Right cardiac atrium (tissue), 5 donors: ENCODE measurements around the gene NKG7. TPM values are rescaled to one million over a fixed set of nuclear protein-coding genes. Genes with fewer than 3 reads are reported as not detected.

Experiments
- ATAC-seq, 2 donors: fragments of 200-7000 bp; cut with Tn5 transposase; one replicate each; pipeline versions ENCODE4 v1.8.0 to v1.9.1; 2020; ENCODE audit warnings: moderate library complexity in 2 of 2, mild to moderate bottlenecking in 1 of 2
- DNase-seq, 3 donors: peaks; one replicate each; pipeline ENCODE4 v3.0.0-alpha.2; 2020
- H3K27ac ChIP-seq: one replicate; pipeline ENCODE4 v1.5.1; 2013; ENCODE audit warnings: mild to moderate bottlenecking, low read length, control low read depth, moderate library complexity
- H3K27me3 ChIP-seq: one replicate; pipeline ENCODE4 v1.6.1; 2013; ENCODE audit not compliant: control insufficient read depth, insufficient read depth
- H3K4me1 ChIP-seq: one replicate; pipeline ENCODE4 v1.6.1; 2013; ENCODE audit warnings: low read length; ENCODE audit not compliant: control insufficient read depth, insufficient read depth
- H3K4me3 ChIP-seq: one replicate; pipeline ENCODE4 v1.5.1; 2013; ENCODE audit warnings: low read length, control low read depth
- H3K9me3 ChIP-seq: one replicate; pipeline ENCODE4 v1.6.1; 2013; ENCODE audit warnings: low read length; ENCODE audit not compliant: control insufficient read depth
- WGBS: extraction: QIAGEN DNeasy Blood & Tissue Kit; methylation state at CpG from one replicate; pipeline ENCODE4 v1.1.7; 2013; 5-methylcytosine and 5-hydroxymethylcytosine counted together
- intact Hi-C, 4 donors: fragments of 100-400 bp; cut with DNase I; formaldehyde crosslinking; loops; one replicate each; pipeline versions ENCODE4 v1.11.0 to v1.14.0; 2022 to 2023
- polyA plus RNA-seq: library from polyadenylated mRNA; stranded (reverse); fragments of 200-250 nt; gene quantifications from one replicate; pipeline ENCODE4 v1.2.3, GENCODE V29; 2013
- total RNA-seq, 4 donors: library from RNA; stranded (reverse); fragmentation: NEBNext Ultra II Directional; extraction: Animal tissue kit (Norgen Biotek cat#: 25700); gene quantifications; one replicate each; pipeline ENCODE4 v1.2.1, GENCODE V29; 2021
- donor health status: healthy with polysubstance abuse.
- donor health status: DM: no; HTN: yes; CAD: no.
- donor health status: DM: no; HTN: no; CAD: no.
- donor health status: DM: no; HTN: yes; CAD: no; lungs with severe emphysema.
- donor health status: DM: yes; HTN: yes; CAD: no.

The NKG7 gene
- total and polyA plus RNA-seq, 5 donors, result 0.89 to 3.1 (median 1.7) TPM

DNA sequence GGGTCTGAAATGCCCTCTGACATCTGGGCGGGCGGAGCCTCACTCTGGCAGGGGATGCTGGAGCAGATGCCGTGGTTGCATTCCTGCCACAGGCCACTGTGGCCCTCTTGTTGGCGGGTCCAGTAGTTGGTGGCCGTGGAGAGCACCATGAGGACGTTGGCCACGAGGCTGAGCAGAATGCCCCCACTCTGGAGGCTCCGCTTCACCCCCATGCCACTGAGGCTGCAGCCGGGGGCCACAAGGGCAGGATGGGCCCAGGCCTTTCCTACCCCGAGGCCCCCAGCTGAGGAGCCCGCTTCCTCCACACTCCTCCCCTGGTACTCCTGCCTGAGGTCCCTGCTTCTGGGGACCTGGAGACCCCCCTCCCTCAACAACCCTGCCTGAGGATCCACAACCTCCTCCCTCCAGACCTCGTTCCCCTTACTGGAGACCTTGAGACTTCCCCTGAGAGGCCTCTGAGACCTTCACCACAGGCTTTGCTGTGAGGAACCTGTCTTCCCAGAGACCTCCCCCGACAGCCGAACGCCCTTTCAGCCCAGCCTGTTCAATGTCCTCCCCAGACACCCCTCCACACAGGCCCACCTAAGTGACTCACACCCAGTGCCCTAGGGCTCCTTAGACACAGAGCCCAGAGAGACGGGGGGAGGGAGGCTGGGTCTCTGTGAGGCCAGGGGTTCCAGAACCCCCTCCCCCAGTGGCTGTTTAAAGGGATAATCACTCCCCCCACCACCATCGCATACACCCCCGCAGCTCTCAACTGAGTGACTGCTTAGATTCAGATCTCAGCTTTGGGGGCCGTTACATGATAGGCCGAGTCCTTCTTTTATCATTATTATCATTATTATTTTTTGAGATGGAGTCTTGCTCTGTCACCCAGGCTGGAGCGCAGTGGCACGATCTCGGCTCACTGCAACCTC is 3.8 kb downstream of the NKG7 start, which contains the start of gene CLDND2:
TSS of gene CLDND2 (minus strand) at position 638 of the 917 bp plus-strand sequence. CDS start at position 212, 426 bp downstream.
- peak in 1 of 3 donors; percentile 56 for DNase-seq
- H3K4me1 ChIP-seq, result peaks cover 6% of the 10 kb centered on the region
- no peak for ATAC-seq
- WGBS, result 62% methylated on average over 23 of the region's 23 CpGs
- intact Hi-C loops, result no loop called here
- H3K4me3 ChIP-seq, result peak within 1 kb of the TSS; percentile 37
- no peaks in the 10 kb centered on the region for H3K27me3 ChIP-seq
- no peaks in the 10 kb centered on the region for H3K9me3 ChIP-seq
- H3K27ac ChIP-seq, result peak within 1 kb of the TSS; percentile 61

DNA sequence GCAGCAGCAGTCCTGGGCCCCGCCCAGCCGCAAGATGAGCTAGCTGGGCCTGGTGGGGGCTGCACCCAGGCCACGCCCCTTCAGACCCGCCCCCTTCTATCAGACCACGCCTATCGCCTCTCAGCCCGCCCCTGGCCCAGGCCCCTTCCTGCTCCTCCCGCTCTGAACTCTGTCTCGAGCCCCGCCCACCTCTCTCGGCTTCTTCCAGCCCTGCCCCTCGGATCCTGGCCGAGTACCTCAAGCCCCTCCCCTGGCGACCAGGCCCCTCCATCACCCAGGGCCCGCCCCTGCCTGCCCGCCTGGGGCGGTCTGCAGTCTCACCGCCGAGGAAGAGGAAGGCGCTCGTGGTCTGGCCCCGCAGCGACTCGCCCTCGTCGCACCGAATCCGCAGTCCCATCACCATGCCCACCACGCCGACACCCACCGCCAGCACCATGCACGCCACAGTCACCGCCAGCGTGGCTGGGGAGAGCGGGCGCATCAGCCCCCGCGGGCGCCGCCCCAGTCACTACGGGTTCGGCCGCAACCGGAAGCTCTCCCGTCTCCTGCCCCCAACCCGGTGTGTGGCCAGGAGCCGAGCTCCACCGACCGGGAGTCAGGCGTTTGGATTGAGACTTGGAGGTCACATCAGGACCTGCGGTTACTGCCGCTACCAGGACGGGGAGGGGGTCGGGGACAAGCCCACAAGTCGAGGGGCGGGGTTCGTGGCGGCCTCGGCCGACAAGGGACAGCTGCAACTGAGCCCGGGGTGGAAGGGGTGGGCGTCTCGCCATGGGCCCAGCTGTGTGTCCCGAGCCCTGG is 4.7 kb downstream of the NKG7 start:
- Histone ChIP-seq H3K27ac (peak overlapping the region; percentile 61), H3K4me1 (peaks cover 10% of the 10 kb centered on the region), H3K4me3 (peak overlapping the region; percentile 78), H3K9me3 (no peaks in the 10 kb centered on the region), H3K27me3 (no peaks in the 10 kb centered on the region)
- intact Hi-C loops, result no loop called here
- peak; percentile 93 to 95 for ATAC-seq
- WGBS, result 2% methylated on average over 64 of the region's 64 CpGs
- peak; percentile 99 to 100 (median 100) for DNase-seq

DNA sequence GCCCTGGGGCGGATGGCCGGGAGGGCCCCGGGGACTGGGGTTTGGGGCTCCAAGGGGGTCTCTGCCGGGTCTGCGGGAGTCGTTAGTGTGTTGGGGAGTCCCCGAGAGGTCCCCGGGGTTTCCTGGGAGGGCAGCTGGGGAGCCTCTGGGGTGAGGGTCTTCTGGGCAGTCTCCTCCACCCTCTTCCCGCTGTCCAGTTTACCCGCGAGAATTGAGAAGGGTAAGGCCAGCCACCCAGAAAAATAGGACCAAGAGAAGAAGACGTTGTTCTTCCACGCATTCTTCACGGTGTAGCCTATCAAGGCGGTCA is 5.2 kb downstream of the NKG7 start:
- Histone ChIP-seq H3K9me3 (no peaks in the 10 kb centered on the region), H3K4me1 (peaks cover 10% of the 10 kb centered on the region), H3K27me3 (no peaks in the 10 kb centered on the region), H3K27ac (peak overlapping the region; percentile 97), H3K4me3 (peak overlapping the region; percentile 78)
- ATAC-seq (no peak), DNase-seq (peak in 2 of 3 donors; percentile 52 to 75)
- intact Hi-C loops, result no loop called here
- under 1% methylated on average over 15 of the region's 15 CpGs for WGBS

DNA sequence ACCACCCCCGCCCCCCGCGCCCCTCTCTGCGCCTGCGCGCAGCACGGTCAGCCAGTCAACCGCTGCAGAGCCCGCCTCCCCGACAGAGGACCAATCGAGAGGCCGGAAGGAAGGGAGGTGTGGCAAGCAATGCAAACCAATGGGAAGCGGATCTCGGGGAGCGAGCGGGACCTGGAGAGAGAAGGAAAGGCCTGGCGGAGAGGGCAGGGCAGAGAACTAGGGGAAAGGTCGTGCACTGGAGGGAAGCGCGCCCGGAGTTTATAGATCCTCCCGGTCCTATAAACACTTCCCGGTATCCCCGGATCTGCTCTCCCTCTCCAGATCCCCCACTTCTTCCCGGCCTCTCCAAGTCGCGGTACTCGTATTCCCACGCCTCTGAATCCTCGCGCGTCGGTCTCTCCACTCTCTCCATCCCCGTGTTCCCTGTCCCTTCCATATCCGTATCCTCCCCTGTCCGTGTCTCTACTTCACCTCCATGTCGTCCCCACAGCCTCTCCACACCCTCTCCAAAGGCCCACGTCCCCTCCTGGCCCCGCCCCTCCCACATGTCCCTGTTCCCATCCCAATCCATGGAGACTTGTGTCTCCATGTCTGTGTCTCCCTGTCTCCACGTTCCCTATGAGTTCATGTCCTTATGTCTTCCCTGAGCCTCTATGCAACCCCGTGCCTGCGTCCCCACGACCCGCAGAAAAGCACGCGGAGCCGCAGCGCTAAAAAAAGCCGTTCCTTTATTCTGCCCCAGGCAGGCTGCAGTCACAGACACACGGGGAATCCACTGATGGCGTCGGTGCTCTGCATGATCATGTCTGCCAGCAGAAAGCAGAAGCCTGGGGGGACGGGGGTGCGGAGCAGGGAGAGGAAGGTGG is 5.8 kb downstream of the NKG7 start:
- no peaks in the 10 kb centered on the region for H3K9me3 ChIP-seq
- ATAC-seq (peak; percentile 85 to 88), DNase-seq (peak; percentile 99)
- WGBS, result under 1% methylated on average over 54 of the region's 54 CpGs
- peak overlapping the region; percentile 97 for H3K27ac ChIP-seq
- peaks cover 10% of the 10 kb centered on the region for H3K4me1 ChIP-seq
- intact Hi-C loops, result loop anchor here in 1 of 4 donors (1.0 kb wide), 1 partner anchor 27 kb away; no protein-coding TSS in a partner anchor
- peak overlapping the region; percentile 78 for H3K4me3 ChIP-seq
- H3K27me3 ChIP-seq, result no peaks in the 10 kb centered on the region

DNA sequence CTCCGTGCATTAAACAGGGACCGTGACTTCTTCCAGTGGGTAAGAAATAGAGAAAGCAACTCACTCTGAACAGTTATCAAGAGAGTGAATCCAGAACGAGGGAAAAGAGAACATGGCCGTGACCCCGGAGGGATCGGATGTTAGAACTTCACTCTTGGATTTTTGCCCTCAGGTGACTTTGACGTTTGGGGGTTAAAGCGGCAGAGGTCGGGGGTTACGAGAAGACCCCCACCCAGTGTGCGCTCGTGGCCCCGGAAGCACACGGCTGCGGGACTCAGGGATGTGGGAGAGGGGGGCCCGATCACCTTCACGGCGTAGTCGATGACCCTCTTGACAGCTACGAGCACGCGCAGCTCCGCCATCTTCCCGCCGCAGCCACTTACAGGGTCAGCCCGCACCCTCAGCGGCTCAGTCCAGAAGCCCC is 6.5 kb downstream of the NKG7 start, which contains the start of gene ETFB:
TSS of gene ETFB (minus strand) at position 424 of the 424 bp plus-strand sequence. CDS start at position 362, 62 bp downstream.
- peak within 1 kb of the TSS; percentile 78 for H3K4me3 ChIP-seq
- no peak for DNase-seq
- WGBS, result under 1% methylated on average over 27 of the region's 27 CpGs
- H3K9me3 ChIP-seq, result no peaks in the 10 kb centered on the region
- H3K27ac ChIP-seq, result peak within 1 kb of the TSS; percentile 97
- peaks cover 10% of the 10 kb centered on the region for H3K4me1 ChIP-seq
- no peaks in the 10 kb centered on the region for H3K27me3 ChIP-seq
- no peak for ATAC-seq
- intact Hi-C loops, result loop anchor here in 1 of 4 donors (1.0 kb wide), 1 partner anchor 27 kb away; no protein-coding TSS in a partner anchor

DNA sequence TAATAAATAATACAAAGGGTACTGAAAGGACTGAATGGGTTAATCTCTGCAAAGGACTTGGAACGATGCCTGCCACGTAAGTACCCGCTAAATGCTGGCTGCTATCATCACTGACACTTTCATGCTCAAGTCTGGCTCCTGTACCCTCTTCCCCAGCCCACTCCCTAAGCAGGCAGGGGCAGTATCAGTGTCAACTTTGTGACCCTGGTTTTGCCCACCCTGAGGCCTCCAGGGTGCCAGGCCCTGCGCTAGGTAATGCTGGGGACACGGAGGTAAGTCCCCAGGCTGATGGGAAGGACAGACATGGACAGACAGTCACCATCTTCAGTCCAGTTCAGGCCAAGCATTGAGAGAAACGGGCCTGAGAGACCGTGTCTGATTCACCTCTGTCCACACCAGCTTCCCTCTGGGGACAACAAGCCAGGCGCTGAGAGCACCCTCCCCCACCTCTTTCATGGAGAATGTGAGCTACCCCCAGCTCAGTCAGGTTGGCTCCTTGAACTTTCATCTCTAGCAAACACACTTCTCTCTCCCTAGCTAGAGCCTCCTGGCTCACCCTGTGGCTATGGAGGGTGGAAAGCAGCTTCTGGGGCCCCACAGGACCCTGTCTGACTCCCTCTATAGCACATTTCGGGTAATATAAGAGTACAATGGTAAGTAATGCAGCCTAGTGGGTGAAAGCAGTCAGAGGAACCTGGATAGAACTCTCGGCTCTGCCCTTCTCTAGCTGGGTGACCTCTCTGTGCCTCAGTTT is 7.1 kb downstream of the NKG7 start:
- Histone ChIP-seq H3K4me1 (peaks cover 10% of the 10 kb centered on the region), H3K27ac (peak overlapping the region; percentile 92), H3K9me3 (no peaks in the 10 kb centered on the region), H3K27me3 (no peaks in the 10 kb centered on the region), H3K4me3 (peak overlapping the region; percentile 78)
- ATAC-seq (no peak), DNase-seq (peak in 2 of 3 donors; percentile 38 to 67)
- intact Hi-C loops, result no loop called here
- 16% methylated on average over 10 of the region's 10 CpGs for WGBS

DNA sequence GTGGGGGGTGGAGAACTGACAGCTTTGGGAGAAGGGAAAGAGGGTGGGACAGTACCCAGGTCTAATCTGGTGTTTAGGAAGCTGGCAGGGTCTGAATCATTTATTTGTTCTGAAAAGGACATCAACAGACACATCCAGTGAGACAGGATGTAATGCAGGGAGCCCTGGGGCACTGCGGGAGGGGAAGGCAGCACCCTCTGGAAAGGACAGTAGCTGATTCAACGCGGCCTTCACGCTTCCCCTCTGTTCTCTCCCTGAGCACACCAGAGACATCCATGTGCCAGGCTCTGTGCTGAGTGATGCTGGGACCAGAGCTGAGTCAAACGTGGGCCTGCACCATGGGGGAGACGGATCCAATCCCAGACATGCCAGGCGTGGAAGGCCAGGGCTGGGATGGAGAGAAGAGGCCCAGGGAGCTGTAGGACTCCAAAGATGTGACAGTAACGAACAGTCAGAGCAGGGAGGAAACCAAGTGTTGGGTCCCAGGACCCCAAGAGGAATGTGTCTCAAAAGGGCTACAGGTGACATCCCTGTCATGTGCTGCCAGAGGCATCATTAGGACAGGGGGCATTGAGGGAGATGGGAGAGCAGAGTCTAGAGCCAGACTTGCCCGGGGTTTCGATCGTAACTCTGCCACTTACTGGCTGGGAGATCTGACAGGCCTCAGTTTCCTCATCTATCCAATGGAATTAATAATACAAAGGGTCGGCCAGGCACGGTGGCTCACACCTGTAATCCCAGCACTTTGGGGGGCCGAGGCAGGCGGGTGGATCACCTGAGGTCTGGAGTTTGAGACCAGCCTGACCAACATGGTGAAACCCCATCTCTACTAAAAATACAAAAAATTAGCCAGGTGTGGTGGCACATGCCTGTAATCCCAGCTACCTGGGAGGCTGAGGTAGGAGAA is 8.0 kb downstream of the NKG7 start:
- intact Hi-C loops, result no loop called here
- Histone ChIP-seq H3K27ac (peak overlapping the region; percentile 65), H3K4me1 (peaks cover 10% of the 10 kb centered on the region), H3K4me3 (no peak overlapping the region), H3K9me3 (no peaks in the 10 kb centered on the region), H3K27me3 (no peaks in the 10 kb centered on the region)
- whole genome bisulfite sequencing, result 74% methylated on average over 15 of the region's 15 CpGs
- no peak for ATAC-seq
- no peak for DNase-seq

DNA sequence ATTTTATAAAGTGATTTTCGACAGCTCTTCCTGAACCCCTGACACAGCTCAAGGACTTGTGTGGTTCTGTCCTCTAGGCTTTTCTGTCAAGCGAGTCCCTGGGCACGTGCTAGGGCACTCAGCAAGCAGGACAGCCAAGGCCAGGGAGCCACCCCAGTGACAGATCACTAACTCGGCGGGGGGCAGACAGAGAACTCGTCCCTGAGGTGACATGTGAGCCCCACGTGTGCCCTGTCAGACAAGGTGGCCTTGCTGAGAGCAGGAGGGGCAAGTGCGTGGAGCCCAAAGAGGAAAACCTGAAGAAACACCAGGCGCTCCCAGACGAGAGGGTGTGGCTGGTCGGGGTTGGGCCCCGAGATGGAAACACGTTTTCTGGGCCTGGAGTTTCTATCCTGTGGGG is 11.2 kb downstream of the NKG7 start:
- H3K27ac ChIP-seq, result no peak overlapping the region
- 84% methylated on average over 13 of the region's 13 CpGs for WGBS

DNA sequence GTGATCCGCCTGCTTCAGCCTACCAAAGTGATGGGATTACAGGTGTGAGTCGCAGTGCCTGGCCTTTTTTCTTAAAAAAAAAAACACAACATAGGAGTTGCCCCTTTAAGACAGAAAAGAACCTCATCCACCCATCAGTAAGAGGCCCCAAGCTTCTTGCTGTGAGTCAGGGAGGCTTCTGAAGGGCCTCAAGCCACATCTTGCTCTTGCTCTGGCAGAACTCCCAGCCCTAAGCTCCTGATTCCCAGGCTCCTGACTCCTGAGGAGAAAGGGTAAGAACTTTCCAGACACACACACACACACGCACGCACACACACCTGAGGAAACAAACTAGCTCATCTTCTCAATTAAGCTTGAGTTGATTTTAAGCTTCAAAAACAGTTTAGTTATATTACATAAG is 13.2 kb downstream of the NKG7 start:
- Histone ChIP-seq H3K27ac (no peak overlapping the region), H3K4me1 (peaks cover 7% of the 10 kb centered on the region), H3K27me3 (no peaks in the 10 kb centered on the region), H3K9me3 (no peaks in the 10 kb centered on the region), H3K4me3 (no peak overlapping the region)
- intact Hi-C loops, result no loop called here
- no peak for DNase-seq
- ATAC-seq, result no peak
- WGBS, result 96% methylated on average over 4 of the region's 4 CpGs

More for the DNA sequence above, 11.2 kb downstream of the NKG7 start:
- ATAC-seq (no peak), DNase-seq (peak in 2 of 3 donors; percentile 51 to 53)
- H3K4me3 ChIP-seq, result no peak overlapping the region
- H3K9me3 ChIP-seq, result no peaks in the 10 kb centered on the region
- intact Hi-C loops, result no loop called here
- H3K4me1 ChIP-seq, result peaks cover 10% of the 10 kb centered on the region
- H3K27me3 ChIP-seq, result no peaks in the 10 kb centered on the region
